Upper lobe of left lung (tissue), 6 donors: Measurements from ENCODE around the gene OR10G6. TPM values are rescaled to one million over a fixed set of nuclear protein-coding genes. Genes with fewer than 3 reads are reported as not detected.

Source experiments
- ATAC-seq, 2 donors: fragments of 200-7000 bp; cut with Tn5 transposase; one replicate each; pipeline ENCODE4 v1.9.1; 2022; ENCODE audit warnings: mild to moderate bottlenecking in 2 of 2, moderate library complexity in 2 of 2; ENCODE audit not compliant: low FRiP score in 2 of 2
- DNase-seq, 2 donors: peaks; one replicate each; pipeline ENCODE4 v3.0.0-alpha.2; 2019 to 2020
- H3K27ac ChIP-seq, 4 donors: fragments of 200-600 bp; sonication (generic); one replicate each; pipeline ENCODE4 v1.5.1; 2016 to 2019
- H3K27me3 ChIP-seq, 4 donors: fragments of 200-600 bp; sonication (generic); one replicate each; pipeline ENCODE4 v1.5.1; 2017 to 2019
- H3K36me3 ChIP-seq, 4 donors: fragments of 200-600 bp; sonication (generic); one replicate each; pipeline ENCODE4 v1.5.1; 2016 to 2019
- H3K4me1 ChIP-seq, 4 donors: fragments of 200-600 bp; sonication (generic); one replicate each; pipeline ENCODE4 v1.5.1; 2018 to 2019
- H3K4me3 ChIP-seq, 4 donors: fragments of 200-600 bp; sonication (generic); one replicate each; pipeline ENCODE4 v1.5.1; 2017 to 2019; ENCODE audit warnings: mild to moderate bottlenecking in 2 of 4, moderate library complexity in 1 of 4
- H3K9me3 ChIP-seq, 4 donors: fragments of 200-600 bp; sonication (generic); one replicate each; pipeline ENCODE4 v1.5.1; 2018 to 2019
- CTCF ChIP-seq, 6 experiments: fragments of 450-650 bp in 4 of 6; fragments of 200-600 bp in 2 of 6; sonication (generic) in 2 of 6; IDR thresholded peaks; one replicate each; pipeline ENCODE4 v1.5.1; 2016 to 2019; ENCODE audit warnings: antibody characterized with exemption in 6 of 6
- EP300 ChIP-seq, 4 donors: sonication (generic); formaldehyde crosslinking; IDR thresholded peaks; one replicate each; pipeline ENCODE4 v1.5.1; 2017; ENCODE audit warnings: antibody characterized with exemption in 4 of 4, control low read depth in 2 of 4
- POLR2A ChIP-seq, 4 donors: fragments of 450-650 bp; IDR thresholded peaks; one replicate each; pipeline ENCODE4 v1.5.1; 2016 to 2017; ENCODE audit warnings: antibody characterized with exemption in 4 of 4, mild to moderate bottlenecking in 2 of 4
- POLR2AphosphoS5 ChIP-seq, 2 donors: sonication (generic); formaldehyde crosslinking; IDR thresholded peaks; one replicate each; pipeline ENCODE4 v1.5.1; 2017; ENCODE audit warnings: antibody characterized with exemption in 2 of 2
- whole genome bisulfite sequencing, 2 donors: methylation state at CpG; one replicate each; pipeline ENCODE4 v1.1.5; 2017 to 2018; 5-methylcytosine and 5-hydroxymethylcytosine counted together
- total RNA-seq, 6 donors: library from RNA; depleted of rRNA in 4 of 6; stranded (reverse); fragments of >200 nt in 4 of 6; gene quantifications; one replicate each; pipeline versions ENCODE4 v1.1.0 to v1.2.1, GENCODE V29; 2016 to 2021
- donor health status: DM: no; HTN: no; CAD: no; lungs with moderate emphysema.
- donor health status: DM: no; HTN: yes; CAD: no; lungs with severe emphysema.

The OR10G6 gene, protein sequence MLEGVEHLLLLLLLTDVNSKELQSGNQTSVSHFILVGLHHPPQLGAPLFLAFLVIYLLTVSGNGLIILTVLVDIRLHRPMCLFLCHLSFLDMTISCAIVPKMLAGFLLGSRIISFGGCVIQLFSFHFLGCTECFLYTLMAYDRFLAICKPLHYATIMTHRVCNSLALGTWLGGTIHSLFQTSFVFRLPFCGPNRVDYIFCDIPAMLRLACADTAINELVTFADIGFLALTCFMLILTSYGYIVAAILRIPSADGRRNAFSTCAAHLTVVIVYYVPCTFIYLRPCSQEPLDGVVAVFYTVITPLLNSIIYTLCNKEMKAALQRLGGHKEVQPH
- not detected for total RNA-seq

DNA sequence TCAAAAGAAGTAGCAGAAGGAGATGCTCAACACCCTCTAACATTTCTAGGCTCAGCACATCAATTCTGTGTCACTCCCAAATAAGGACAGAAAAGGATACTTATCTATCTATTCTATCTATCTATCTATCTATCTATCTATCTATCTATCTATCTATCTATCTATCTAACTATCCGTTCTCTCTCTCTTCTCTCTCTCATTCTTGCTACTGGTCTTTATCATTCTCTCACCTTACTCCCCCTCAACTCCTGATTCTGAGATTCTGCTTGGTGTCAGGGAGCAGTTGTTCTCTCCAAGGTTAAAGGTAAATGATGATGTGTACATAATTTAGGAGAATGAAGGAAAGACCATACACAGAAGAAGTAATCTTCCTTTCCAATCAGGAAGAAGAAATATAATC is at the start of gene OR10G6:
Gene OR10G6 (minus strand): TSS at position 43 of the 400 bp plus-strand sequence. CDS start 0 bp downstream, at position 43.
- WGBS, 2 donors: 65 to 66% methylated on average over 1 of the region's 1 CpG
- H3K4me1 ChIP-seq: no peaks in the 10 kb centered on the region
- no peak for TF ChIP-seq CTCF (IDR thresholded peaks at IDR 0.05)
- TF ChIP-seq EP300 (IDR thresholded peaks at IDR 0.05): no peak
- no peak for TF ChIP-seq POLR2A (IDR thresholded peaks at IDR 0.05)
- TF ChIP-seq POLR2AphosphoS5 (IDR thresholded peaks at IDR 0.05): no peak
- DNase-seq (no peak), ATAC-seq (no peak)
- no peaks in the 10 kb centered on the region for H3K36me3 ChIP-seq
- H3K27me3 ChIP-seq: no peaks in the 10 kb centered on the region
- no peak within 1 kb of the TSS for H3K4me3 ChIP-seq
- no peak within 1 kb of the TSS for H3K27ac ChIP-seq
- H3K9me3 ChIP-seq: no peaks in the 10 kb centered on the region

DNA sequence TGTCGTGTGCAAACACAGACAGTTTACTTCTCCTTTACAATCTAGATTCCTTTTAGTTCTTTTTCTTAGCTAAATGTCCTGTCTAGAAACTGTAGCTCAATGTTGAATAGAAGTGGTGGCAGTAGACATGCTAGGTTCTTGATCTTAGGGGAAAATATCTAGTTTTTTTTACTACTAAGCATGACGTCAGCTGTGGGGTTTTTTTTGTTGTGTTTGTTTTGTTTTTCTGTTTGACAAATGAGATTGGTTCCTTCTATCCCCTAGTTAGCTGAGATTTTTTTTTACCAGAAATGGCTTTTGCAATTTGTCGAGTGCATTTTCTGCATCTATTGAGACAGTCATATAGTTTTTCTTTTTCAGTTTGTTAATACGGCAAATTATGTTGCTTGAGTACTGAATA is 48.5 kb upstream of the OR10G6 start:
- no peaks in the 10 kb centered on the region for H3K36me3 ChIP-seq
- H3K4me3 ChIP-seq: no peak overlapping the region
- no peaks in the 10 kb centered on the region for H3K4me1 ChIP-seq
- ATAC-seq: no peak
- no peaks in the 10 kb centered on the region for H3K27me3 ChIP-seq
- WGBS, 2 donors: 75 to 78% methylated on average over 4 of the region's 4 CpGs
- DNase-seq: no peak
- H3K27ac ChIP-seq: no peak overlapping the region
- H3K9me3 ChIP-seq: no peaks in the 10 kb centered on the region
- TF ChIP-seq CTCF (IDR thresholded peaks at IDR 0.05): no peak
- TF ChIP-seq POLR2A (IDR thresholded peaks at IDR 0.05): no peak
- no peak for TF ChIP-seq EP300 (IDR thresholded peaks at IDR 0.05)
- TF ChIP-seq POLR2AphosphoS5 (IDR thresholded peaks at IDR 0.05): no peak

- H3K9me3 ChIP-seq: no peaks in the 10 kb centered on the region
- no peak for TF ChIP-seq CTCF (IDR thresholded peaks at IDR 0.05)
- no peak for TF ChIP-seq EP300 (IDR thresholded peaks at IDR 0.05)
- TF ChIP-seq POLR2AphosphoS5 (IDR thresholded peaks at IDR 0.05): no peak
- no peak for TF ChIP-seq POLR2A (IDR thresholded peaks at IDR 0.05)
- H3K36me3 ChIP-seq: no peaks in the 10 kb centered on the region
- H3K4me1 ChIP-seq: no peaks in the 10 kb centered on the region
- DNase-seq (no peak), ATAC-seq (no peak)
- no peaks in the 10 kb centered on the region for H3K27me3 ChIP-seq
- H3K4me3 ChIP-seq: no peak within 1 kb of the TSS
- 0 to 13% methylated on average over 1 of the region's 1 CpG for WGBS, 2 donors
- no peak within 1 kb of the TSS for H3K27ac ChIP-seq
Measured at GRCh38 chr11:124041254-124041653, 46.3 kb upstream of the OR10G6 start, which contains the start of gene OR10G7. Gene OR10G7, minus strand, starts transcription at chr11:124041325. Its CDS starts 2,324 bp downstream, at chr11:124039001.

GRCh38 chr11:124039557-124039956 is 44.6 kb upstream of the OR10G6 start:
- Histone ChIP-seq H3K27ac (no peak overlapping the region), H3K4me3 (no peak overlapping the region), H3K9me3 (no peaks in the 10 kb centered on the region), H3K27me3 (no peaks in the 10 kb centered on the region), H3K36me3 (no peaks in the 10 kb centered on the region), H3K4me1 (no peaks in the 10 kb centered on the region)
- no peak for DNase-seq
- 75 to 85% methylated on average over 9 of the region's 9 CpGs for WGBS, 2 donors
- TF ChIP-seq EP300 (IDR thresholded peaks at IDR 0.05) (no peak), POLR2AphosphoS5 (IDR thresholded peaks at IDR 0.05) (no peak), POLR2A (IDR thresholded peaks at IDR 0.05) (no peak), CTCF (IDR thresholded peaks at IDR 0.05) (no peak)
- ATAC-seq: peak in 1 of 2 donors; percentile 19

GRCh38 chr11:124036666-124037065 is 41.7 kb upstream of the OR10G6 start:
- TF ChIP-seq CTCF (IDR thresholded peaks at IDR 0.05) (no peak), EP300 (IDR thresholded peaks at IDR 0.05) (no peak), POLR2AphosphoS5 (IDR thresholded peaks at IDR 0.05) (no peak), POLR2A (IDR thresholded peaks at IDR 0.05) (no peak)
- no peaks in the 10 kb centered on the region for H3K9me3 ChIP-seq

More at GRCh38 chr11:124036666-124037065, 41.7 kb upstream of the OR10G6 start:
- no peak for DNase-seq
- Histone ChIP-seq H3K27ac (no peak overlapping the region), H3K4me1 (no peaks in the 10 kb centered on the region), H3K4me3 (no peak overlapping the region), H3K27me3 (no peaks in the 10 kb centered on the region), H3K36me3 (no peaks in the 10 kb centered on the region)
- WGBS, 2 donors: 77 to 83% methylated on average over 1 of the region's 1 CpG
- ATAC-seq: no peak
